Measurements from ENCODE around the gene FBXL17.

The FBXL17 gene

DNA sequence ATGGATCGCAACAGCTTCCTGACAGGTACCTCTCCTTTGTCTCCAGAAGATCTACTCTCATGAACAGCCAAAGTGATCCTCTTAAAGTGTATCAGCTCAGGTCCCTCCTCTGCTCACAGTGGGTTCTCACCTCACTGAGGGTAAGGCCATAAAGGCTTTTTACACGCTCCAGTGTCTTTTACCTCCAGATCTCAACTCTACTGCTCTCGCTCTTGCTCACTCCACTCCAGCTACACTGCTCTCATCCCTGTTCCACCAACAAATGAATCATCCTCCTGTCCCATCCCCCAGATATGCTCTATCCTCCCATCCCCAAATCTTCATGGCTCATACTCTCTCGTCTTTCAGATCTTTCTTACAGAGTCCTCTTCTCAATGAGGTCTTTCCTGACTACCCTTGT lies 462.5 kb downstream of the FBXL17 start:
- 98% methylated on average over 4 of the region's 4 CpGs for WGBS (ENCODE audit: insufficient coverage)
- ChIA-PET POLR2A (no interaction called here), CTCF (no interaction called here)

DNA sequence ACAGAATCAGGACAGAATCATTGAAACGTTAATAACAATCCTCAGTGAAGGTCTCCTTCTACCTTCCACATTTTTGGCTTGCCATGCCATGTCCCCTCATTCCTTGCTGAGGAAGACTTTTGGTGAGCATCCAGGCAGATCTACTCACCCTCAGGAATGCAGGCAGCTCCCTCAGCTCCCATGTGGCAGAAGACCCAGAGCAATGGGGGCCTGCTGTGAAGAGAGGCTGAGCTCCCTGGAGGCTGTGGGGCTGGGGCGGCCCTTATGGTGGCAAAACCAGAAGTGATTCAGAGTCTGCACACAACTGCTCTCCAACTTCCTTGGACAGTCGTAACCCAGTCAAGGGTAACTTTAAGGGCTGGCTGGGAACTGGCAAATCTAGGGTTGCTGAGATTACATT lies 463.9 kb downstream of the FBXL17 start:
- Histone ChIP-seq H3K27me3 (replicated peaks in 2 of 5; ENCODE audit: control insufficient read depth in 4 of 5, insufficient read depth in 5 of 5, low read length in 4 of 5) (no peaks in the 10 kb centered on the region), H3K4me1 (ENCODE audit: control extremely low read depth in 1 of 4, control insufficient read depth in 4 of 4, insufficient read depth in 4 of 4, low read length in 3 of 4) (no peaks in the 10 kb centered on the region), H3K27ac (ENCODE audit: insufficient read depth in 1 of 2, low read depth in 1 of 2, low read length in 2 of 2, poor library complexity in 1 of 2, severe bottlenecking in 2 of 2) (no peak overlapping the region), H3K4me3 (ENCODE audit: control insufficient read depth in 1 of 7, extremely low read depth in 1 of 7, insufficient read depth in 4 of 7, low read depth in 2 of 7, low read length in 6 of 7) (no peak overlapping the region), H3K9me3 (ENCODE audit: control extremely low read depth in 1 of 5, control insufficient read depth in 4 of 5, insufficient read depth in 2 of 5, low read depth in 1 of 5, low read length in 4 of 5) (no peaks in the 10 kb centered on the region), H3K36me3 (ENCODE audit: control insufficient read depth in 4 of 4, insufficient read depth in 4 of 4, low read length in 3 of 4) (no peaks in the 10 kb centered on the region)
- POLR2A ChIA-PET: interaction anchor here (0.5 kb wide), 1 partner anchor 1045 kb away, joined by 4 read pairs; no protein-coding TSS in a partner anchor
- DNase-seq: no peak
- CTCF ChIA-PET: no interaction called here
- 100% methylated on average over 3 of the region's 3 CpGs for whole genome bisulfite sequencing (ENCODE audit: insufficient coverage)

More for the DNA sequence above, 462.5 kb downstream of the FBXL17 start:
- no peaks in the 10 kb centered on the region for H3K4me1 ChIP-seq (ENCODE audit: control extremely low read depth in 1 of 4, control insufficient read depth in 4 of 4, insufficient read depth in 4 of 4, low read length in 3 of 4)
- no peaks in the 10 kb centered on the region for H3K27me3 ChIP-seq (replicated peaks in 2 of 5; ENCODE audit: control insufficient read depth in 4 of 5, insufficient read depth in 5 of 5, low read length in 4 of 5)
- no peak overlapping the region for H3K27ac ChIP-seq (ENCODE audit: insufficient read depth in 1 of 2, low read depth in 1 of 2, low read length in 2 of 2, poor library complexity in 1 of 2, severe bottlenecking in 2 of 2)
- no peak for DNase-seq
- no peak overlapping the region for H3K4me3 ChIP-seq (ENCODE audit: control insufficient read depth in 1 of 7, extremely low read depth in 1 of 7, insufficient read depth in 4 of 7, low read depth in 2 of 7, low read length in 6 of 7)
- H3K36me3 ChIP-seq (ENCODE audit: control insufficient read depth in 4 of 4, insufficient read depth in 4 of 4, low read length in 3 of 4): no peaks in the 10 kb centered on the region
- no peaks in the 10 kb centered on the region for H3K9me3 ChIP-seq (ENCODE audit: control extremely low read depth in 1 of 5, control insufficient read depth in 4 of 5, insufficient read depth in 2 of 5, low read depth in 1 of 5, low read length in 4 of 5)

DNA sequence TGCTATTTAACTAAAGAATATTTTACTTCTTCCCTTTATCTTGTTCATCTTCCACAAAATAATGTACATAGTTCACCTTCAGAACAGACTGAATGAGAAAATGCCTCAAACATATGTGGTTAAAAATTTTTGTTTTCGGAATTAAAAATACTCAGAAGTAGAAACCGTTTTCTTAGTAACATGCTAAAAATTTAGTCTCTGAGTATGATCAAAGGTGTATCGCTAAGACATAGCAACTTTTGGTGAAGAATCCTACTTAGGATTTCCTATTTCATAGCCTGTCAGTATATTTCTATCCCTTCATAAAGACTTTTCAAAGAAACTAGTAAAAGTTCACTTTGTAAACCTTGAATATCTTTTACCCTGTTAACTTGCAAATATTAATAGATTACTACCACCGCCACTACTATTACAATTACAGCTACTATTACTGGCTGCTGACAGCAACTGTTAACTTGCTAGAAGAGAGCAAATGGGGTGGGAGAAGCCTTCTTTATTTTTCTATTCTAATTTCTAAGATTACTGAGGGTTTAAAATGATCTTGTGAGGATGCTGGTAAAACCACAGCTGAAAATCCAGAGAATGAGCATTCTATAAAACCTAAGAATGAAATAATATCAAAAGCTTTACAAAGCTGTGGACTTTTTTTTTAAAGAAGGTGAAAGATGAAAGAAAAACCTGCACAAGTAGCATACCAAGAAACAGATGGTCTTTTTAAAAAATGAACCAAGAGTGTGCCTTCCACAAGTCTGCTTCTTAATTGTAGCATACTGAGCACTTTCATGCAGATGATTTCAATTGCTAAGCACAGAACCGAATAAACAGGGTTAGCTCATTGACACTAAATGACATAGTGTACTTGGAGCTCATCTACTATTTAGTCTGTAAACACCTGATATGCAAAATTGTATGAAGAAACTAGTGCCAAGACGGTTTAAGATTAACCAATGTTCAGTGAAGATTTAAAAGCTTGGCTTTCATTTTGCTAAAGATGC lies 464.9 kb downstream of the FBXL17 start:
- Histone ChIP-seq H3K27ac (ENCODE audit: insufficient read depth in 1 of 2, low read depth in 1 of 2, low read length in 2 of 2, poor library complexity in 1 of 2, severe bottlenecking in 2 of 2) (no peak overlapping the region), H3K9me3 (ENCODE audit: control extremely low read depth in 1 of 5, control insufficient read depth in 4 of 5, insufficient read depth in 2 of 5, low read depth in 1 of 5, low read length in 4 of 5) (no peaks in the 10 kb centered on the region), H3K4me3 (ENCODE audit: control insufficient read depth in 1 of 7, extremely low read depth in 1 of 7, insufficient read depth in 4 of 7, low read depth in 2 of 7, low read length in 6 of 7) (no peak overlapping the region), H3K27me3 (replicated peaks in 2 of 5; ENCODE audit: control insufficient read depth in 4 of 5, insufficient read depth in 5 of 5, low read length in 4 of 5) (no peaks in the 10 kb centered on the region), H3K4me1 (ENCODE audit: control extremely low read depth in 1 of 4, control insufficient read depth in 4 of 4, insufficient read depth in 4 of 4, low read length in 3 of 4) (no peaks in the 10 kb centered on the region), H3K36me3 (ENCODE audit: control insufficient read depth in 4 of 4, insufficient read depth in 4 of 4, low read length in 3 of 4) (no peaks in the 10 kb centered on the region)
- POLR2A ChIA-PET: interaction anchor here (0.5 kb wide), 1 partner anchor 1046 kb away, joined by 4 read pairs; no protein-coding TSS in a partner anchor
- CTCF ChIA-PET: no interaction called here
- no peak for DNase-seq
- WGBS (ENCODE audit: insufficient coverage): no CpG with 5 or more reads among the region's 6 CpGs

DNA sequence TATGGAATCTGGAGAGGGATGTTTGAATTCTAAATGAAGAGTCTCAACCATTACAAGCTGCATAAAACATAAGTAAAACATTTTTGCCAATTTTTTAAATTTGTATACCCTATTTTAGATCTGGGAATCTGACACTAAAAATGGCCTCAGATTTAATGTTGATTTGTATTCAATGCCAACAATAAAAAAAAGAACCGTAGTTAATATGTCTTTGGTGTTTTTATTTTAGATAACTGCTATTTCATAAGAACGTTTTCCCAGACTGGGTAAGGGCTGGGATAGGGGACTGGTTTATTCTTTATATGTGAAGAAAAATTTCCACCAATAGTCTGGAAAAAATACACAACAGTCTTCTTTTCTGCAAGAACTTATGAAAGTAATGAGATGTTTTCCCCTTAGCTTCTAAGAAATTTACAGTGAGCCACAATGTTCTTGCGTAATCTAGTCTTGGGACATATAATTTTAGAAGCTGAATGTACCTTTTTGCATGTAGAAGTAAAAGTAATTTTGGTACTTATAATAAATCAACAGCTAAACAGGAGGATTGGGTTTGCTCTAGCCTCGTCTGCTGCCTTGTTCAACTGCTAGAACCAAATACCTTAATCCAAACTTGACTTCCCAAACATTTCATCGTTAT lies 466.6 kb downstream of the FBXL17 start:
- no peak overlapping the region for H3K4me3 ChIP-seq (ENCODE audit: control insufficient read depth in 1 of 7, extremely low read depth in 1 of 7, insufficient read depth in 4 of 7, low read depth in 2 of 7, low read length in 6 of 7)
- no peaks in the 10 kb centered on the region for H3K9me3 ChIP-seq (ENCODE audit: control extremely low read depth in 1 of 5, control insufficient read depth in 4 of 5, insufficient read depth in 2 of 5, low read depth in 1 of 5, low read length in 4 of 5)
- no peaks in the 10 kb centered on the region for H3K27me3 ChIP-seq (replicated peaks in 2 of 5; ENCODE audit: control insufficient read depth in 4 of 5, insufficient read depth in 5 of 5, low read length in 4 of 5)
- CTCF ChIA-PET: no interaction called here
- POLR2A ChIA-PET: no interaction called here
- 86% methylated on average over 2 of the region's 5 CpGs for WGBS (ENCODE audit: insufficient coverage)
- H3K36me3 ChIP-seq (ENCODE audit: control insufficient read depth in 4 of 4, insufficient read depth in 4 of 4, low read length in 3 of 4): no peaks in the 10 kb centered on the region
- no peak for DNase-seq
- no peak overlapping the region for H3K27ac ChIP-seq (ENCODE audit: insufficient read depth in 1 of 2, low read depth in 1 of 2, low read length in 2 of 2, poor library complexity in 1 of 2, severe bottlenecking in 2 of 2)
- H3K4me1 ChIP-seq (ENCODE audit: control extremely low read depth in 1 of 4, control insufficient read depth in 4 of 4, insufficient read depth in 4 of 4, low read length in 3 of 4): no peaks in the 10 kb centered on the region

DNA sequence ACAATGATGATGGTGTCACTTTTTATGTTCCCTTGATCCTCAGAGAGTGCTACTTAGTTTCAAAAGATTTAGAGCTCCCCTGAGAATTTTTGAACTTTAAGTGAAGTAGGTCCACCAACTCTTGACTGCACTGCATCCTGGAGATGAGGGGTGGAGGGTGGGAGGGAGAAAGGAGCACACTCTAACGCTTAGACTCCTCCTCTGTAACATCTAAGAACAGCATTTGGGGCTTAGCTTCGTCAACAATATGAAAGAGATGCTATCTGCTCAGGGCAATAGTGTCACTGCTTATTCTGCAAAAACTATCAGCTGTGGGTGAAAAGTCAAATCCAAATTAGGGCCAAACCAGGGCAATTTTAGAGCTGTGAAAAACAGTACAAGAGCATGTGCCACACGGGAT lies 468.4 kb downstream of the FBXL17 start:
- Histone ChIP-seq H3K9me3 (ENCODE audit: control extremely low read depth in 1 of 5, control insufficient read depth in 4 of 5, insufficient read depth in 2 of 5, low read depth in 1 of 5, low read length in 4 of 5) (no peaks in the 10 kb centered on the region), H3K36me3 (ENCODE audit: control insufficient read depth in 4 of 4, insufficient read depth in 4 of 4, low read length in 3 of 4) (no peaks in the 10 kb centered on the region), H3K4me3 (ENCODE audit: control insufficient read depth in 1 of 7, extremely low read depth in 1 of 7, insufficient read depth in 4 of 7, low read depth in 2 of 7, low read length in 6 of 7) (no peak overlapping the region), H3K4me1 (ENCODE audit: control extremely low read depth in 1 of 4, control insufficient read depth in 4 of 4, insufficient read depth in 4 of 4, low read length in 3 of 4) (no peaks in the 10 kb centered on the region), H3K27ac (ENCODE audit: insufficient read depth in 1 of 2, low read depth in 1 of 2, low read length in 2 of 2, poor library complexity in 1 of 2, severe bottlenecking in 2 of 2) (no peak overlapping the region), H3K27me3 (replicated peaks in 2 of 5; ENCODE audit: control insufficient read depth in 4 of 5, insufficient read depth in 5 of 5, low read length in 4 of 5) (no peaks in the 10 kb centered on the region)
- CTCF ChIA-PET: no interaction called here
- POLR2A ChIA-PET: interaction anchor here (0.7 kb wide), 1 partner anchor 592 kb away, joined by 3 read pairs; no protein-coding TSS in a partner anchor
- no peak for DNase-seq
- WGBS (ENCODE audit: insufficient coverage): 100% methylated on average over 1 of the region's 3 CpGs

DNA sequence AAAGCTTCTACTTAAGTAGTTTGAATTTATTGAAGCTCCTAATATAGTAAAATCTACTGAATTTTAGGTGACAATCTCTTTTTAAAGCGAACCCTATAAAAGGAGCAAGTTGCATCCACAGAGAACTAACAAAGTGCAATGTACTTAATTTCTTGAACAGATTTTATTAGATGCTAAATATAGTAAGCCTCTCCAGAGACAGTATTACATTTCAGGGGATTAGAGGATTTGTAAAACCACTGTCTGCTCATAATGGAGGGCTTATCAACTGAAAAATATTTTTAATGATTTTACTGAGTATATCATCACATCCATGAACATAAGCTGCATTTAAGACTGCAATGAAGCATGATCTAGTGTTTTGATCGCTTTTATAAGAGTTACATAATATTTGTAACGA lies 481.2 kb downstream of the FBXL17 start:
- Histone ChIP-seq H3K27me3 (replicated peaks in 2 of 5; ENCODE audit: control insufficient read depth in 4 of 5, insufficient read depth in 5 of 5, low read length in 4 of 5) (no peaks in the 10 kb centered on the region), H3K4me1 (ENCODE audit: control extremely low read depth in 1 of 4, control insufficient read depth in 4 of 4, insufficient read depth in 4 of 4, low read length in 3 of 4) (no peaks in the 10 kb centered on the region), H3K27ac (ENCODE audit: insufficient read depth in 1 of 2, low read depth in 1 of 2, low read length in 2 of 2, poor library complexity in 1 of 2, severe bottlenecking in 2 of 2) (no peak overlapping the region), H3K36me3 (ENCODE audit: control insufficient read depth in 4 of 4, insufficient read depth in 4 of 4, low read length in 3 of 4) (no peaks in the 10 kb centered on the region), H3K9me3 (ENCODE audit: control extremely low read depth in 1 of 5, control insufficient read depth in 4 of 5, insufficient read depth in 2 of 5, low read depth in 1 of 5, low read length in 4 of 5) (no peaks in the 10 kb centered on the region), H3K4me3 (ENCODE audit: control insufficient read depth in 1 of 7, extremely low read depth in 1 of 7, insufficient read depth in 4 of 7, low read depth in 2 of 7, low read length in 6 of 7) (no peak overlapping the region)
- no CpG with 5 or more reads among the region's 3 CpGs for WGBS (ENCODE audit: insufficient coverage)
- ChIA-PET POLR2A (no interaction called here), CTCF (no interaction called here)
- DNase-seq: no peak

DNA sequence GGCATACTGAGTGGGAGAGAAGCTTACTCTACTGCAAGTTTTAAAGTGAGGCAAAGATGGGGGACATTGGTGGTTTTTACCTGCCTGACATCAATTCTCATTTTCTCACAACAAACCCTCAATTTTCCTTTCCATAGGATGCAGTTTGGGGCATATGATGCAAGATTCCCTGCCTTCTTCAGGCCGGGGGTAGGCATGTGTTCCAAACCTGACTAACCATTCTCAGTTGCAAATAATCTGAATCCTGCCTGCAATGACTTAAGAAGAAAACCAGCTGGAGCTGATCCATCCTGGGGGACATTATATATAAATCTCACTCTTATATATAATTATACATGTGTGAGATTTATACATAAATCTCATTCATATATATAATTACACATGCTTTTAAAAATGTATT lies 487.5 kb downstream of the FBXL17 start:
- no peaks in the 10 kb centered on the region for H3K27me3 ChIP-seq (replicated peaks in 2 of 5; ENCODE audit: control insufficient read depth in 4 of 5, insufficient read depth in 5 of 5, low read length in 4 of 5)
- H3K36me3 ChIP-seq (ENCODE audit: control insufficient read depth in 4 of 4, insufficient read depth in 4 of 4, low read length in 3 of 4): no peaks in the 10 kb centered on the region
- H3K4me3 ChIP-seq (ENCODE audit: control insufficient read depth in 1 of 7, extremely low read depth in 1 of 7, insufficient read depth in 4 of 7, low read depth in 2 of 7, low read length in 6 of 7): no peak overlapping the region
- WGBS (ENCODE audit: insufficient coverage): 100% methylated on average over 1 of the region's 1 CpG
- no peak for DNase-seq
- ChIA-PET POLR2A (no interaction called here), CTCF (no interaction called here)
- no peak overlapping the region for H3K27ac ChIP-seq (ENCODE audit: insufficient read depth in 1 of 2, low read depth in 1 of 2, low read length in 2 of 2, poor library complexity in 1 of 2, severe bottlenecking in 2 of 2)
- no peaks in the 10 kb centered on the region for H3K9me3 ChIP-seq (ENCODE audit: control extremely low read depth in 1 of 5, control insufficient read depth in 4 of 5, insufficient read depth in 2 of 5, low read depth in 1 of 5, low read length in 4 of 5)
- no peaks in the 10 kb centered on the region for H3K4me1 ChIP-seq (ENCODE audit: control extremely low read depth in 1 of 4, control insufficient read depth in 4 of 4, insufficient read depth in 4 of 4, low read length in 3 of 4)
